HCT116 (cell line): ENCODE data around the gene LTBP1. TPM values are rescaled to one million over a fixed set of nuclear protein-coding genes. Genes with fewer than 3 reads are reported as not detected.

Experiments used
- ATAC-seq: fragments of 200-7000 bp; cut with Tn5 transposase; 2 replicates; pipeline ENCODE4 v1.9.1; 2020; ENCODE audit warnings: mild to moderate bottlenecking, moderate library complexity
- BruUV-seq: library from RNA; stranded (reverse); fragments of 400-500 nt; replicated peaks from 2 replicates; lab custom pipeline; 2021; lab: Mats Ljungman, UMichigan
- CTCF ChIA-PET: fragments of 300-600 bp; sonication (Branson Sonifier 250); formaldehyde crosslinking; loops from one replicate; lab custom pipeline; 2021; ENCODE audit warnings: antibody characterized with exemption; lab: Charles Lee
- POLR2A ChIA-PET: fragments of 300-600, 350-600 bp; sonication (Branson Sonifier 250); formaldehyde crosslinking; loops from one replicate; lab custom pipeline; 2021; ENCODE audit warnings: antibody characterized with exemption; lab: Charles Lee
- RAD21 ChIA-PET, 2 experiments: fragments of 300-600 bp; sonication (Branson Sonifier 250); formaldehyde crosslinking; loops; one replicate each; lab custom pipeline; 2023; ENCODE audit warnings: low total read pairs in 2 of 2; ENCODE audit not compliant: uncharacterized antibody in 2 of 2, unreplicated experiment in 2 of 2, low non-redundant PET in 1 of 2; lab: Charles Lee
- DNase-seq: peaks from one replicate; pipeline ENCODE4 v3.0.0-alpha.2; 2010; ENCODE audit warnings: low read depth, low spot score
- H2AFZ ChIP-seq: fragments of 200-600 bp; shearing (Covaris generic), sonication (generic); 2 replicates; pipeline ENCODE4 v1.6.1; 2017; ENCODE audit warnings: low read depth, mixed run types, mixed read lengths, antibody characterized with exemption, low read length; ENCODE audit not compliant: poor library complexity, severe bottlenecking
- H3K27ac ChIP-seq: 2 replicates; pipeline ENCODE4 v1.5.1; 2012; ENCODE audit warnings: low read depth, low read length
- H3K27me3 ChIP-seq: fragments of 200-600 bp; sonication (generic); 2 replicates; pipeline ENCODE4 v1.6.1; 2016; ENCODE audit warnings: mixed run types, low read length, mixed read lengths; ENCODE audit not compliant: insufficient read depth
- H3K36me3 ChIP-seq, 2 experiments: fragments of 200-500 bp in 1 of 2; fragments of 200-600 bp in 1 of 2; sonication (Bioruptor generic) in 1 of 2; sonication (generic) in 1 of 2; 2 replicates each; pipeline versions ENCODE4 v1.5.1 to v1.6.1; 2014 to 2016; ENCODE audit warnings: low read length in 2 of 2, inconsistent platforms in 1 of 2, mixed read lengths in 1 of 2, mixed run types in 1 of 2; ENCODE audit not compliant: insufficient read depth in 2 of 2, control insufficient read depth in 1 of 2
- H3K4me1 ChIP-seq, 2 experiments: fragments of 200-600 bp in 1 of 2; sonication (generic) in 1 of 2; 2 replicates each; pipeline versions ENCODE4 v1.5.1 to v1.6.1; 2012 to 2017; ENCODE audit warnings: low read length in 2 of 2, inconsistent platforms in 1 of 2, mild to moderate bottlenecking in 1 of 2, mixed read lengths in 1 of 2, mixed run types in 1 of 2, moderate library complexity in 1 of 2; ENCODE audit not compliant: insufficient read depth in 2 of 2, control insufficient read depth in 1 of 2
- H3K4me2 ChIP-seq: fragments of 200-600 bp; sonication (generic); 2 replicates; pipeline ENCODE4 v1.6.1; 2017; ENCODE audit warnings: mixed run types, low read length, mixed read lengths
- H3K4me3 ChIP-seq, 2 experiments: fragments of 200-600 bp in 1 of 2; sonication (generic) in 1 of 2; replicated peaks in 1 of 2; 2 replicates each; pipeline ENCODE4 v1.5.1; 2011 to 2016; ENCODE audit warnings: low read length in 2 of 2, control low read depth in 1 of 2, low read depth in 1 of 2, mild to moderate bottlenecking in 1 of 2, mixed read lengths in 1 of 2, mixed run types in 1 of 2
- H3K79me2 ChIP-seq: fragments of 200-600 bp; sonication (generic); 2 replicates; pipeline ENCODE4 v1.6.1; 2017; ENCODE audit warnings: mild to moderate bottlenecking, mixed run types, low read length, moderate library complexity, mixed read lengths; ENCODE audit not compliant: insufficient read depth
- H3K9ac ChIP-seq: fragments of 200-600 bp; sonication (generic); 2 replicates; pipeline ENCODE4 v1.6.1; 2016; ENCODE audit warnings: low read length, mixed read lengths
- H3K9me2 ChIP-seq: fragments of 200-600 bp; sonication (generic), shearing (Covaris generic); 2 replicates; pipeline ENCODE4 v1.6.1; 2017; ENCODE audit warnings: mixed run types, mild to moderate bottlenecking, moderate library complexity; ENCODE audit not compliant: insufficient read depth
- H3K9me3 ChIP-seq, 2 experiments: fragments of 200-500 bp in 1 of 2; fragments of 200-600 bp in 1 of 2; sonication (Bioruptor generic) in 1 of 2; sonication (generic) in 1 of 2; 2 replicates each; pipeline ENCODE4 v1.6.1; 2014 to 2017; ENCODE audit warnings: low read length in 2 of 2, mixed read lengths in 2 of 2, inconsistent platforms in 1 of 2, low read depth in 1 of 2, mild to moderate bottlenecking in 1 of 2, mixed run types in 1 of 2, moderate library complexity in 1 of 2; ENCODE audit not compliant: control insufficient read depth in 1 of 2, insufficient read depth in 1 of 2
- H4K20me1 ChIP-seq: fragments of 200-600 bp; sonication (generic), shearing (Covaris generic); 2 replicates; pipeline ENCODE4 v1.6.1; 2017; ENCODE audit warnings: mixed run types, mild to moderate bottlenecking, moderate library complexity; ENCODE audit not compliant: insufficient read depth
- CEBPB ChIP-seq: IDR thresholded peaks from 2 replicates; pipeline ENCODE4 v1.6.1; 2012; ENCODE audit warnings: low read depth
- ELF1 ChIP-seq: IDR thresholded peaks from 2 replicates; pipeline ENCODE4 v1.6.1; 2012; ENCODE audit warnings: low read depth, borderline replicate concordance
- EZH2phosphoT487 ChIP-seq: fragments of 200-600 bp; IDR thresholded peaks from 2 replicates; pipeline ENCODE4 v1.6.1; 2018; ENCODE audit warnings: antibody characterized with exemption, borderline replicate concordance
- FOSL1 ChIP-seq: IDR thresholded peaks from 2 replicates; pipeline ENCODE4 v1.6.1; 2012; ENCODE audit warnings: low read depth
- POLR2AphosphoS5 ChIP-seq: IDR thresholded peaks from 2 replicates; pipeline ENCODE4 v1.6.1; 2011; ENCODE audit warnings: mild to moderate bottlenecking, low read depth, low read length, moderate library complexity
- SIN3A ChIP-seq: IDR thresholded peaks from 2 replicates; pipeline ENCODE4 v1.6.1; 2012; ENCODE audit warnings: low read depth
- SP1 ChIP-seq: IDR thresholded peaks from 2 replicates; pipeline ENCODE4 v1.6.1; 2012; ENCODE audit warnings: low read depth
- SRF ChIP-seq: IDR thresholded peaks from 2 replicates; pipeline ENCODE4 v1.6.1; 2012; ENCODE audit warnings: low read depth
- TCF7L2 ChIP-seq: IDR thresholded peaks from 2 replicates; pipeline ENCODE4 v1.7.0; 2011; ENCODE audit warnings: borderline replicate concordance, inconsistent platforms; ENCODE audit not compliant: insufficient read depth, insufficient read length; ENCODE audit errors: extremely low read depth
- ZFX ChIP-seq: fragments of 450-650 bp; IDR thresholded peaks from 2 replicates; pipeline ENCODE4 v1.6.1; 2017
- ZNF274 ChIP-seq: fragments of 200-500 bp; sonication (Bioruptor generic); IDR thresholded peaks from 2 replicates; pipeline ENCODE4 v1.6.1; 2014; ENCODE audit warnings: mild to moderate bottlenecking, low read depth, low read length, inconsistent platforms
- intact Hi-C: fragments of 100-400 bp; cut with micrococcal nuclease; formaldehyde crosslinking; loops from 2 replicates; pipeline ENCODE4 v1.10.0; 2022
- total RNA-seq: library from RNA; stranded (reverse); gene quantifications from one replicate; pipeline ENCODE4 v1.2.1, GENCODE V29; 2021; ENCODE audit not compliant: unreplicated experiment
- TF ChIP-seq, protein P1 (sequence below): IDR thresholded peaks from 2 replicates; pipeline ENCODE4 v1.6.1; 2012
- TF ChIP-seq, protein P2 (sequence below), 3 experiments: fragments of 200-600 bp in 1 of 3; sonication (generic) in 1 of 3; IDR thresholded peaks in 2 of 3; conservative IDR thresholded peaks in 1 of 3; 2 replicates each; pipeline ENCODE4 v1.5.1; 2012 to 2017; ENCODE audit warnings: low read depth in 2 of 3, low read length in 2 of 3, antibody characterized with exemption in 1 of 3, borderline replicate concordance in 1 of 3, control low read depth in 1 of 3, mild to moderate bottlenecking in 1 of 3, mixed read lengths in 1 of 3, mixed run types in 1 of 3, moderate library complexity in 1 of 3; ENCODE audit not compliant: insufficient read depth in 1 of 3
- TF ChIP-seq, protein P3 (sequence below): IDR thresholded peaks from 2 replicates; pipeline ENCODE4 v1.6.1; 2012
- TF ChIP-seq, protein P4 (sequence below): IDR thresholded peaks from 2 replicates; pipeline ENCODE4 v1.6.1; 2012; ENCODE audit warnings: low read depth
- TF ChIP-seq, protein P5 (sequence below): IDR thresholded peaks from 2 replicates; pipeline ENCODE4 v1.6.1; 2011; ENCODE audit warnings: mild to moderate bottlenecking, low read length, moderate library complexity; ENCODE audit not compliant: insufficient replicate concordance; ENCODE audit errors: extremely low read depth

LTBP1 gene
- total RNA-seq, 1 experiment from 2014 or later, result 5.1 TPM

DNA sequence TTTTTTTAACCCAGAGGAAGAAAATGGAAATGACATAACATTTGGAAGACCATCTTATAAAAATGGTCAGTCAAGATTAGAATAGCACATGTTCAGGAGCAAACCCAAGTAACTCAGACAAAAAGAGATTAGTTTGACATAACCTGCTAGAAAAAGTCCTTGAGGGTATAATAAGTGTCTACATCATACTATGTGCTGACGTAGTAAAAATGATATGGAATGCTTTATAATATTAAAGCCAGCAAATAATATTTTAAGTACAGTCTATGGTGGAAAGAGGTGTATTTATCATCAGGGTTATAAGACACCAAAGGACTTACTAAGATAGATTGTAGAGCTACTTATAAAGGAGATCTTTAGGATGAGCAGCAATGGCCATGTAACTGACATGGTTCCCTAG, 169.0 kb downstream of the LTBP1 start:
- Histone ChIP-seq H3K27ac (no peak overlapping the region), H3K79me2 (no peaks in the 10 kb centered on the region), H3K27me3 (no peaks in the 10 kb centered on the region), H3K4me2 (no peak overlapping the region), H2AFZ (no peak overlapping the region)
- no TSS peak for BruUV-seq
- RAD21 ChIA-PET, result no interaction called here
- no peak for TF ChIP-seq ZNF274
- TF ChIP-seq, protein P1, sequence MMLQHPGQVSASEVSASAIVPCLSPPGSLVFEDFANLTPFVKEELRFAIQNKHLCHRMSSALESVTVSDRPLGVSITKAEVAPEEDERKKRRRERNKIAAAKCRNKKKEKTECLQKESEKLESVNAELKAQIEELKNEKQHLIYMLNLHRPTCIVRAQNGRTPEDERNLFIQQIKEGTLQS, result no peak
- no peak for TF ChIP-seq CEBPB
- TF ChIP-seq, protein P2, sequence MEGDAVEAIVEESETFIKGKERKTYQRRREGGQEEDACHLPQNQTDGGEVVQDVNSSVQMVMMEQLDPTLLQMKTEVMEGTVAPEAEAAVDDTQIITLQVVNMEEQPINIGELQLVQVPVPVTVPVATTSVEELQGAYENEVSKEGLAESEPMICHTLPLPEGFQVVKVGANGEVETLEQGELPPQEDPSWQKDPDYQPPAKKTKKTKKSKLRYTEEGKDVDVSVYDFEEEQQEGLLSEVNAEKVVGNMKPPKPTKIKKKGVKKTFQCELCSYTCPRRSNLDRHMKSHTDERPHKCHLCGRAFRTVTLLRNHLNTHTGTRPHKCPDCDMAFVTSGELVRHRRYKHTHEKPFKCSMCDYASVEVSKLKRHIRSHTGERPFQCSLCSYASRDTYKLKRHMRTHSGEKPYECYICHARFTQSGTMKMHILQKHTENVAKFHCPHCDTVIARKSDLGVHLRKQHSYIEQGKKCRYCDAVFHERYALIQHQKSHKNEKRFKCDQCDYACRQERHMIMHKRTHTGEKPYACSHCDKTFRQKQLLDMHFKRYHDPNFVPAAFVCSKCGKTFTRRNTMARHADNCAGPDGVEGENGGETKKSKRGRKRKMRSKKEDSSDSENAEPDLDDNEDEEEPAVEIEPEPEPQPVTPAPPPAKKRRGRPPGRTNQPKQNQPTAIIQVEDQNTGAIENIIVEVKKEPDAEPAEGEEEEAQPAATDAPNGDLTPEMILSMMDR (IDR thresholded peaks at IDR 0.05 in 2 of 3, conservative IDR thresholded peaks at IDR 0.05 in 1 of 3; ENCODE audit: borderline replicate concordance in 1 of 3, insufficient read depth in 1 of 3, low read depth in 2 of 3, low read length in 2 of 3), result no peak
- TF ChIP-seq FOSL1, result no peak
- TF ChIP-seq, protein P3, sequence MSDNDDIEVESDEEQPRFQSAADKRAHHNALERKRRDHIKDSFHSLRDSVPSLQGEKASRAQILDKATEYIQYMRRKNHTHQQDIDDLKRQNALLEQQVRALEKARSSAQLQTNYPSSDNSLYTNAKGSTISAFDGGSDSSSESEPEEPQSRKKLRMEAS, result no peak
- TF ChIP-seq ELF1, result no peak
- TF ChIP-seq EZH2phosphoT487, result no peak
- no peak for TF ChIP-seq SRF
- TF ChIP-seq, protein P4, sequence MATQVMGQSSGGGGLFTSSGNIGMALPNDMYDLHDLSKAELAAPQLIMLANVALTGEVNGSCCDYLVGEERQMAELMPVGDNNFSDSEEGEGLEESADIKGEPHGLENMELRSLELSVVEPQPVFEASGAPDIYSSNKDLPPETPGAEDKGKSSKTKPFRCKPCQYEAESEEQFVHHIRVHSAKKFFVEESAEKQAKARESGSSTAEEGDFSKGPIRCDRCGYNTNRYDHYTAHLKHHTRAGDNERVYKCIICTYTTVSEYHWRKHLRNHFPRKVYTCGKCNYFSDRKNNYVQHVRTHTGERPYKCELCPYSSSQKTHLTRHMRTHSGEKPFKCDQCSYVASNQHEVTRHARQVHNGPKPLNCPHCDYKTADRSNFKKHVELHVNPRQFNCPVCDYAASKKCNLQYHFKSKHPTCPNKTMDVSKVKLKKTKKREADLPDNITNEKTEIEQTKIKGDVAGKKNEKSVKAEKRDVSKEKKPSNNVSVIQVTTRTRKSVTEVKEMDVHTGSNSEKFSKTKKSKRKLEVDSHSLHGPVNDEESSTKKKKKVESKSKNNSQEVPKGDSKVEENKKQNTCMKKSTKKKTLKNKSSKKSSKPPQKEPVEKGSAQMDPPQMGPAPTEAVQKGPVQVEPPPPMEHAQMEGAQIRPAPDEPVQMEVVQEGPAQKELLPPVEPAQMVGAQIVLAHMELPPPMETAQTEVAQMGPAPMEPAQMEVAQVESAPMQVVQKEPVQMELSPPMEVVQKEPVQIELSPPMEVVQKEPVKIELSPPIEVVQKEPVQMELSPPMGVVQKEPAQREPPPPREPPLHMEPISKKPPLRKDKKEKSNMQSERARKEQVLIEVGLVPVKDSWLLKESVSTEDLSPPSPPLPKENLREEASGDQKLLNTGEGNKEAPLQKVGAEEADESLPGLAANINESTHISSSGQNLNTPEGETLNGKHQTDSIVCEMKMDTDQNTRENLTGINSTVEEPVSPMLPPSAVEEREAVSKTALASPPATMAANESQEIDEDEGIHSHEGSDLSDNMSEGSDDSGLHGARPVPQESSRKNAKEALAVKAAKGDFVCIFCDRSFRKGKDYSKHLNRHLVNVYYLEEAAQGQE, result no peak
- no peak for TF ChIP-seq POLR2AphosphoS5
- no peak for TF ChIP-seq TCF7L2
- TF ChIP-seq SP1, result no peak
- TF ChIP-seq, protein P5, sequence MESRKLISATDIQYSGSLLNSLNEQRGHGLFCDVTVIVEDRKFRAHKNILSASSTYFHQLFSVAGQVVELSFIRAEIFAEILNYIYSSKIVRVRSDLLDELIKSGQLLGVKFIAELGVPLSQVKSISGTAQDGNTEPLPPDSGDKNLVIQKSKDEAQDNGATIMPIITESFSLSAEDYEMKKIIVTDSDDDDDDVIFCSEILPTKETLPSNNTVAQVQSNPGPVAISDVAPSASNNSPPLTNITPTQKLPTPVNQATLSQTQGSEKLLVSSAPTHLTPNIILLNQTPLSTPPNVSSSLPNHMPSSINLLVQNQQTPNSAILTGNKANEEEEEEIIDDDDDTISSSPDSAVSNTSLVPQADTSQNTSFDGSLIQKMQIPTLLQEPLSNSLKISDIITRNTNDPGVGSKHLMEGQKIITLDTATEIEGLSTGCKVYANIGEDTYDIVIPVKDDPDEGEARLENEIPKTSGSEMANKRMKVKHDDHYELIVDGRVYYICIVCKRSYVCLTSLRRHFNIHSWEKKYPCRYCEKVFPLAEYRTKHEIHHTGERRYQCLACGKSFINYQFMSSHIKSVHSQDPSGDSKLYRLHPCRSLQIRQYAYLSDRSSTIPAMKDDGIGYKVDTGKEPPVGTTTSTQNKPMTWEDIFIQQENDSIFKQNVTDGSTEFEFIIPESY, result no peak
- no peak for TF ChIP-seq ZFX
- TF ChIP-seq SIN3A, result no peak
- TF ChIP-seq, all 23 proteins: peak for 0
- no peak for ATAC-seq
- Histone ChIP-seq H3K4me3 (no peak overlapping the region), H3K9me3 (no peaks in the 10 kb centered on the region), H4K20me1 (no peaks in the 10 kb centered on the region), H3K9ac (no peak overlapping the region), H3K4me1 (no peaks in the 10 kb centered on the region), H3K9me2 (no peaks in the 10 kb centered on the region), H3K36me3 (no peaks in the 10 kb centered on the region)
- no peak for DNase-seq
- CTCF ChIA-PET, result no interaction called here
- intact Hi-C loops, result no loop called here
- POLR2A ChIA-PET, result no interaction called here
